Kidney (tissue), 14 donors: ENCODE measurements around the gene BCOR. TPM values are rescaled to one million over a fixed set of nuclear protein-coding genes. Genes with fewer than 3 reads are reported as not detected.

ENCODE experiments used
- DNase-seq, 5 donors: peaks; one replicate each; pipeline ENCODE4 v3.0.0-alpha.2; 2013 to 2020
- FAIRE-seq: peaks from 2 replicates; lab custom pipeline; 2012; peaks lifted over from hg19 to GRCh38; lab: Jason Lieb, UNC
- H3K27ac ChIP-seq, 2 donors: one replicate each; pipeline ENCODE4 v1.7.0; 2013; ENCODE audit warnings: low read depth in 2 of 2, low read length in 2 of 2, inconsistent platforms in 1 of 2
- H3K27me3 ChIP-seq: one replicate; pipeline ENCODE4 v1.7.1; 2013; ENCODE audit warnings: low read length, inconsistent platforms; ENCODE audit not compliant: control insufficient read depth, insufficient read depth
- H3K36me3 ChIP-seq, 3 donors: one replicate each; pipeline versions ENCODE4 v1.7.0 to v1.7.1; 2013; ENCODE audit warnings: low read length in 3 of 3, control low read depth in 1 of 3, inconsistent platforms in 1 of 3; ENCODE audit not compliant: insufficient read depth in 3 of 3, control insufficient read depth in 2 of 3
- H3K4me1 ChIP-seq, 3 donors: one replicate each; pipeline versions ENCODE4 v1.7.0 to v1.7.1; 2013; ENCODE audit warnings: low read length in 3 of 3, inconsistent platforms in 1 of 3, low read depth in 1 of 3; ENCODE audit not compliant: control insufficient read depth in 2 of 3, insufficient read depth in 2 of 3
- H3K4me3 ChIP-seq, 3 donors: one replicate each; pipeline versions ENCODE4 v1.7.0 to v1.8.1; 2013; ENCODE audit warnings: low read length in 3 of 3, control low read depth in 1 of 3, inconsistent platforms in 1 of 3
- H3K9ac ChIP-seq, 3 donors: one replicate each; pipeline versions ENCODE4 v1.7.0 to v1.7.1; 2013; ENCODE audit warnings: low read length in 3 of 3, control low read depth in 1 of 3, inconsistent platforms in 1 of 3
- H3K9me3 ChIP-seq, 3 donors: one replicate each; pipeline versions ENCODE4 v1.7.0 to v1.7.1; 2013; ENCODE audit warnings: low read length in 3 of 3, control low read depth in 1 of 3, inconsistent platforms in 1 of 3; ENCODE audit not compliant: control insufficient read depth in 2 of 3, insufficient read depth in 1 of 3
- CTCF ChIP-seq: IDR thresholded peaks from 3 replicates; pipeline ENCODE4 v1.5.1; 2012; ENCODE audit warnings: mild to moderate bottlenecking, moderate library complexity, borderline replicate concordance; ENCODE audit not compliant: insufficient read depth; ENCODE audit errors: extremely low read depth
- intact Hi-C: fragments of 100-400 bp; cut with DNase I; formaldehyde crosslinking; loops from one replicate; pipeline ENCODE4 v1.11.1; 2022
- polyA plus RNA-seq: library from polyadenylated mRNA; stranded (reverse); fragments of 350-450 nt; fragmentation: Illumina TruSeq; extraction: RNeasy Lipid Tissue Mini Kit (QIAGEN cat#74804); gene quantifications from one replicate; pipeline ENCODE4 v1.2.3, GENCODE V29; 2014; ENCODE audit warnings: low read depth, low replicate concordance; ENCODE audit not compliant: insufficient read depth
- total RNA-seq: library from RNA; stranded (reverse); fragmentation: NEBNext Ultra II Directional; extraction: Animal tissue kit (Norgen Biotek cat#: 25700); gene quantifications from one replicate; pipeline ENCODE4 v1.2.1, GENCODE V29; 2021
- donor health status: control.
- donor health status: control.
- donor health status: control.
- donor health status: control.
- donor health status: control.
- donor health status: DM: yes; HTN: yes; CAD: no.
- donor health status: Normal renal cell carcinoma (clear cell type).

Gene BCOR
- total and polyA plus RNA-seq, 2 donors from 2014 or later: 7.7 to 33.9 TPM

DNA sequence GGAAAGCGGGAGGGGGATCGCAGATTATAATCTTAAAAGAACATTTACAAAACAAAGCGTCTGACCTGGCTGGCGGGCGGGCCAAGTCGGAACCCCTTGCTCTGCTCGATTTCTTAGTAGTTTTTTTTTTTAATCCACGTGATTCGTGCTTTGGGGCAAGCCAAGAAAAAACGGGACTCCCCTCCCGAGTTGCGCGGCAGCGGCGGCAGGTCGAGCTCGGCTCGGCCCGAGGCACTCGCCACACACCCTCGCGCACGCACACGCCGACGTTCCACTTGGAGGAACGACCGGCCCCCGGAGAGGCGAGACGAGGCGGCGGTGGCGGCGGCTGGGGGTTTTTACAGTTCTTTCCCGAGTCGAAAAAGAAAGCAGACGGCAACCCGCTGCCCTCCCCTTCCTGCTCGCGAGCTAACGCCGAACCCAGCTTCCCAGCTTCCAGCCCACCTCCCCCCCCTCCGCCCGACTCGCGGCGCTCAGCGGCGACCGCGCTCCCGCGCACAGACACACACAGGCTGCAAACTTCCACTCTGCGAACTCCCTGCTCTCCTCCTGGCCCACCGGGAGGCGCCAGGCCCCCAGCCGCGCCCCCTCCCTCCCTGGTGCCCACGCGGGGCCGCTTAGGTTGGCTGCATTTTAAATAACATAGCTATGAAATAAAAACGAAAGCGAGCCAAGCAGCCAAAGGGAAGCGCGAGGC, 1.2 kb downstream of the BCOR start:
- Histone ChIP-seq H3K9ac (peak overlapping the region in 1 of 3 donors; percentile 34), H3K4me1 (peaks cover 0 to 7% (median 0%) of the 10 kb centered on the region in 3 donors), H3K4me3 (peak overlapping the region; percentile 44 to 73 (median 66)), H3K27ac (peak overlapping the region; percentile 69 to 74), H3K36me3 (no peaks in the 10 kb centered on the region), H3K27me3 (peaks cover 4% of the 10 kb centered on the region), H3K9me3 (no peaks in the 10 kb centered on the region)
- intact Hi-C loops: no loop called here
- DNase-seq (peak in 3 of 5 donors; percentile 54 to 86 (median 66)), FAIRE-seq (no peak)
- TF ChIP-seq CTCF: no peak

DNA sequence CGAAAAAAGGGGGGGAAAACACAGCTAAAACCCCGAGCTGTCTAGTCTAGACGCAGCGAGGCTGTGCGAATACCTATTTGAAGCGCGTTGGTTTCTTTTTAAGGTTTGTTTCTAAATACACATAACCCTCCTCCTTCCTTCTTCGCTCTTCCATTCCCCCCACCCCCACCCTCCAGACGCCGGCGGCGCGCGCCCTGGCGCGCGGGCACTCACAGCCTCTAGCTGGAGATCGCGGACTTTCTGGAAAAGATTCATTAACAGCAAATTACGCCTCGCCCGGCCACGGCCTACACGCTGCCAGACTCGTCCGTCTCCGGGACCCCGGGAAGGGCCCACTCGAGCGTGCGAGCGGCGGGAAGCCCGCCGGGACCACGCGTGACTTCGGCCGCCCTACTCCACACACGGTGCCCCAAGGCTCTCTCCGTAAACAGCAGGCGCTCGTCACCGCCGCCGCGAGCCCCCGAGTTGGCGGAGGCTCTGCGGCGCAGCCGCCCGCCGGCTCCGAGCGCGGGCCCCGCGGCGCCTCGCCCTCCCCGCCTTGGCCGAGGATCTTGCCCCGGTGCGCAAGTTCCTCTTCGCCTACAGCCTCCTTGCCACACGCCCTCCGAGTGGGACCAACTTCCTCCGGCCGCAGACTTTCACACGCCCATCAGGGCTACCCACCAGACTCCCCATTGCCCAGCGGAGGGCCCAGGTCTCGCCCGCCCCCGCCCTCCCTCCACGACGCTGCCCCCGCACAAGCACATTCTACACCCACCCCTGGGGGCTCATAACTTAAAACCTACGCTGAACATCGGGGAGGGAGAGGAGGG, 2.0 kb downstream of the BCOR start:
- Histone ChIP-seq H3K4me3 (peak overlapping the region; percentile 66 to 73 (median 68)), H3K27me3 (peaks cover 4% of the 10 kb centered on the region), H3K4me1 (peaks cover 0 to 7% (median 0%) of the 10 kb centered on the region in 3 donors), H3K9ac (peak overlapping the region; percentile 32 to 69 (median 51)), H3K27ac (peak overlapping the region; percentile 74 to 75), H3K9me3 (no peaks in the 10 kb centered on the region), H3K36me3 (no peaks in the 10 kb centered on the region)
- DNase-seq (peak in 4 of 5 donors; percentile 50 to 74 (median 56)), FAIRE-seq (no peak)
- TF ChIP-seq CTCF: no peak
- intact Hi-C loops: no loop called here

DNA sequence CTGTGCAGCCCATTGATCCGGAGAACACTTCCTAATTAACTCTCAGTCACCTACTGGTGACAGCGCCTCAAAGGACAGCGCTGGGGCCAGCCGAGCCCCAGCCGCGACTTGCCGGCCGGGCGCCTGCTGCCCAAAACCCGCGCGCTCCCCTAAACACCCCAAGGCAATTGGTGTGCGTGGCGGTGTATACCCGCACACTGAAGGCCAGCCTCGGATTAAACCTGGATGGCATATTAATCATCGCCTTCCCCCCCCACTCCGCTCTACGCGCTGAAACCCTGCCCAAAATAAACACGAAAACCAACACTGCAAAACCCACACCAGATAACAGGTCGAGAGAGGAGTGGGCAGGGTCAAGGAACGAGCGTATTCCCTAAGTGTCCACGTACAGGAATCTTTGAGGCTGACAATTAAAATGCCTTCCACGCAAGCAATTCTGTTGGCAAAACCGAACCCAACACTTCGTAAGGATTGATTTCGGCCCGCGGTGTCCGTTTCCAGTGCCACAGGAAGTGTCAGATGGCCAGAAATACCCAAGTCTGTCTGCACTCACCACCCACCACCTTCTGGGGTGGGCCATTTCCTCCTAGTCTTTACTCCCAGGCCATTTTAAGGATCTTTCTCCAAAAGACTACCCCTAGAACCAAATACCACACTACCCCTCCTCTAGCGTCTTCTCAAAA, 2.7 kb downstream of the BCOR start:
- DNase-seq: peak in 3 of 5 donors; percentile 43 to 63 (median 50)
- intact Hi-C loops: no loop called here
- peak overlapping the region; percentile 66 to 73 (median 68) for H3K4me3 ChIP-seq

More for the DNA sequence above, 2.7 kb downstream of the BCOR start:
- peaks cover 4% of the 10 kb centered on the region for H3K27me3 ChIP-seq
- H3K9ac ChIP-seq: peak overlapping the region; percentile 8 to 69 (median 51)
- no peak for TF ChIP-seq CTCF
- no peak for FAIRE-seq
- peaks cover 0 to 7% (median 0%) of the 10 kb centered on the region in 3 donors for H3K4me1 ChIP-seq
- H3K27ac ChIP-seq: peak overlapping the region; percentile 74 to 75
- H3K36me3 ChIP-seq: no peaks in the 10 kb centered on the region
- H3K9me3 ChIP-seq: no peaks in the 10 kb centered on the region
